Adipose tissue (tissue), 3 donors: ENCODE results near the gene NEK11. TPM values are rescaled to one million over a fixed set of nuclear protein-coding genes. Genes with fewer than 3 reads are reported as not detected.

ENCODE experiments used
- H3K27ac ChIP-seq: one replicate; pipeline ENCODE4 v1.5.1; 2013; ENCODE audit warnings: low read depth, low read length
- WGBS, 3 donors: extraction: QIAGEN DNeasy Blood & Tissue Kit; methylation state at CpG; one replicate each; pipeline ENCODE4 v1.1.7; 2013; 5-methylcytosine and 5-hydroxymethylcytosine counted together
- polyA plus RNA-seq, 3 donors: library from polyadenylated mRNA; stranded (reverse); fragments of 200-250 nt; gene quantifications; one replicate each; pipeline ENCODE4 v1.2.3, GENCODE V29; 2013
- donor health status: healthy with polysubstance abuse.
- donor health status: Bipolar disorder and iron deficiency.
- donor health status: healthy.

The NEK11 gene
- polyA plus RNA-seq, 3 donors = 1.8 to 3.3 (median 2.6) TPM

- WGBS, 3 donors = 45 to 87% (median 74%) methylated on average over 2 of the region's 2 CpGs
- no peak overlapping the region for H3K27ac ChIP-seq
These were observed 223.8 kb downstream of the NEK11 start for GRCh38 chr3:131250466-131250865.

GRCh38 chr3:131260525-131260924 lies 233.8 kb downstream of the NEK11 start:
- WGBS, 3 donors = 60 to 73% (median 69%) methylated on average over 3 of the region's 3 CpGs
- no peak overlapping the region for H3K27ac ChIP-seq

DNA sequence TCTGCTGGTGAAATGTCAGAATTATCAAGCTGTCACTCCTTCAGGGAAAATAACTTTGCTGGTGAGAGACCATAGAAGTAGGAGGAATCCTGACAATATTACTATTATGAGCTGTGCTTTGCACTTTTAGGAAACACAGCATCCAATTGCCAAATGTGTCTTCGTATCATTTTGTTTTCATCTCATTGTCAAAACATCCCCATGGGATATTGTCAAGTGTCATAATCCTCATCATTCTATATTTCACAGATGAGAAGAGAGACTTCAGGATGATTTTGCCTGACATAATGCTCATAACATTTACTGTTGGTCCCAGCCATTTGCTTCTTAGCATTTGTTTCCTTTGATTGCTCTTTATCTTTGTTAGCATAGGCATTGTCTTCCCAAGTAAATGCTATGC lies 234.4 kb downstream of the NEK11 start:
- WGBS, 3 donors = 72 to 93% (median 76%) methylated on average over 1 of the region's 1 CpG
- H3K27ac ChIP-seq = no peak overlapping the region

DNA sequence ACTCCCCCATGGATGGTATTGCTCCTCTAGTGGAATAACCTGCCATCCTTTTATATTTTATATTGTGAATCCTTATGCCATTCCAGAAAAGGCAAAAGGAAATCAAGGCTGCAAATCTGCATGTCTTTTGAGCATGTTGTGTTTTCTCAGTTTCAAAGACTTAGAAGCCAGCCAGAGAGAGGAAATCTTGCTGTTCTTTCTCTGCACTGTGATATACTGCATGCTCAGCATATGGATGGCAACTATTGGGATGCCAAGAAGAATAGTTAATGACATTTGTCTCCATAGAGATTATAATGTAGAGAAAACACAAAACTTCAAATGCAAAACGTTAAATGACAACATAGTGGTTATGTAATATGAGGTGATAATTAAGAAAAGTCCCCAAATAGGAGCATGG lies 248.9 kb downstream of the NEK11 start:
- 30 to 79% (median 32%) methylated on average over 1 of the region's 1 CpG for WGBS, 3 donors
- no peak overlapping the region for H3K27ac ChIP-seq

- no peak overlapping the region for H3K27ac ChIP-seq
- 93 to 97% (median 94%) methylated on average over 2 of the region's 2 CpGs for WGBS, 3 donors
These were observed 251.3 kb downstream of the NEK11 start for GRCh38 chr3:131277836-131278497.

DNA sequence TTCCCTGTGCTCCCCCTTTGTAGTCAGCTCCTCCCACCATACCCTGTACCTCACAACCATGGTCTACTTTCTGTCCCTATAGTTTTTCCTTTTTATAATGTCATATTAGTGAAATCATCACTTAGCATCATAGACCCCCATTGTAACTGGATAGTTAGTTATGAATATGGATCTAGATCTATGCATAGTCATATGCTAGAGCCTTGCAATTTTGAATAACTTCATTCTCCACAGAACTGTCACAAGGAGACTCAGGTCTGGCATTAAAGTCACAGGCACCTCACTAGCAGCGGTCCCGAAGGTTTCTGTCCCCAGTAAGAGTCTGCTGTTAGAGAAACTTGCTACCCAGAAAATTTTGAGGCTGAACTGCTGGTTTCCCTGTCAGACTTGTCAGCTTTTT lies 252.9 kb downstream of the NEK11 start:
- no peak overlapping the region for H3K27ac ChIP-seq
- 95 to 100% (median 96%) methylated on average over 2 of the region's 2 CpGs for whole genome bisulfite sequencing, 3 donors

GRCh38 chr3:131282379-131282778 lies 255.7 kb downstream of the NEK11 start:
- 65 to 74% (median 71%) methylated on average over 2 of the region's 2 CpGs for WGBS, 3 donors
- H3K27ac ChIP-seq = no peak overlapping the region

DNA sequence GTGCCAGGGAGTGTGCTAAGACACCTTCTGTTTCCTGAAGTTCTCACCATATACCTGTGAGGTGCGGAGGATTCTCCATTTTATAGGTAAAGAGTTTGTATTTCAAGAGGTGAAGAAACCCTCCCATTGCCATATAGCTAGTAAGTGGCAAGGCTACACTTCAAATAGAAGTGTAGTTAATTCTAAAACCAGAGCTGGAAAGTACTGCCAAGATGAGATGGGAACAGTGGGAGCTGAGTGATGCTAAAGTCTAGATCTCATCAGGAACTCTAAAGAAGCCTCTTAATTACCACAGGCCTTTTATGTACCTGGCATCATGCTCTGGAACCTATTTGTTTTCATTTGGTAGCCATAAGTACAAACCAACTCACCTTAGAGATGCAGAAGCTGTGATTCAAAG lies 256.3 kb downstream of the NEK11 start:
- H3K27ac ChIP-seq = no peak overlapping the region
- WGBS, 3 donors = 93 to 100% (median 95%) methylated on average over 1 of the region's 1 CpG

DNA sequence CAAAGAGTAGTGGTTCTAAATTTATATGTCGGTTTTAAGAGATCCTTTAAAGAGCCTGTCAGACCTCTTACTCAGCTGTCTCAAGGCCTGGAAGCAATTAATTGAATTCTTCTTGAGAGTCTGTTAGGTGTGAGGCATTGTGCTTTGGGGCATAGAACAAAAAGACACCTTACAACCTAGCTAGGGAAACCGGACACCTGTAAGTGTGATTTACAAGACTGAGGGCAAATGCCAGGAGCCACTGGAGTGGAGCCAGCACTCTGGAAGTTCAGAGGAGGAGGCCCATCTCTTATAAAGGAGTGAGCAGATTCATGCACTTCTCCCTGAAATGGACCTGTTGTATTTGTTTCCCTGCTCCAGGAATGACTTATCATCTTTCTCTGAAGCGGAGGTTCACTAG lies 257.2 kb downstream of the NEK11 start:
- H3K27ac ChIP-seq = no peak overlapping the region
- WGBS, 3 donors = 48 to 79% (median 79%) methylated on average over 3 of the region's 3 CpGs

- 85 to 100% (median 93%) methylated on average over 1 of the region's 1 CpG for WGBS, 3 donors
- H3K27ac ChIP-seq = no peak overlapping the region
These were observed 257.6 kb downstream of the NEK11 start for GRCh38 chr3:131284302-131284701.

DNA sequence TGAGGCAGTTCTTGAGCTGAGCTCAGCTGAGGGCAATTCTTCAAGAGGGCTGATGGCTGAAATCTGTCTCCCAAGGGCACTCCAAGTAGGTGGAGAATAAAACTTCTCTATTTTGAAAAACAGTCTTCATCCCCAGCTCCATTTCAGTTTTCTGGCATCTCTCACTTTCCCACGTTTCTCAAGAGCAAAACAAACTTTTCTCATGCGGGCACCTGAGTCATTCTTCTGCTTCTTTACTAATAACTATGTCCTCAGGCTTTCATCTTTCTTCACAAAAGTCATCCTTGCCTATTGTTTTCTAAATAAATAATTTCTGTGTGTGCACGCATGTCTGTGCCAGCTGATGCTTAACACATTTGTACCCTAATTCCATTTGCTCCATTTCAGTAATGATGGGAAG lies 258.8 kb downstream of the NEK11 start:
- no peak overlapping the region for H3K27ac ChIP-seq
- 85 to 88% (median 86%) methylated on average over 3 of the region's 3 CpGs for WGBS, 3 donors

GRCh38 chr3:131299836-131300235 lies 273.2 kb downstream of the NEK11 start:
- no peak overlapping the region for H3K27ac ChIP-seq
- WGBS, 3 donors = 96 to 100% (median 99%) methylated on average over 1 of the region's 1 CpG

- H3K27ac ChIP-seq = no peak overlapping the region
These were observed 277.2 kb downstream of the NEK11 start for GRCh38 chr3:131303848-131304247.

- 87 to 94% (median 90%) methylated on average over 5 of the region's 5 CpGs for WGBS, 3 donors
- H3K27ac ChIP-seq = no peak overlapping the region
These were observed 278.2 kb downstream of the NEK11 start for GRCh38 chr3:131304890-131305289.

DNA sequence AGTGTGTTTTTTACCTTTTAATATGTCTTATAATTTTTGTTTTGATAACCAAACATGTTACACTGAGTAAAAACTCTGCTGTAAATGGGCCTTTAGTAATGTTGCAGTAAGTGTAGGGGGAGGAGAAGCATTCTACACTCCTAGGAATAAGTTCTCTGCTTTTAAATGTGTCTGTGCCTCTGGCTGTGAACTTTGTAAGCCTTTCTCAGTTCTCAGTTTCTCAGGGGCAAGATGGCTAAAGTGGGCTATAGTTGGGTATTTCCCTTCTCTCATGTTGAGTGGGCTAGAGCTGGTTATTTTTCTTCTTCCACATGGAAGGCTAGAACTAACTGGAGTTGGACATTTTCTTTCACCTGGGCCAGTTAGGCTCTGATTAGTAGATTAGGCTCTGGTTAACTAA lies 279.6 kb downstream of the NEK11 start:
- H3K27ac ChIP-seq = no peak overlapping the region

- H3K27ac ChIP-seq = no peak overlapping the region
These were observed 287.6 kb downstream of the NEK11 start for GRCh38 chr3:131314318-131314717.

DNA sequence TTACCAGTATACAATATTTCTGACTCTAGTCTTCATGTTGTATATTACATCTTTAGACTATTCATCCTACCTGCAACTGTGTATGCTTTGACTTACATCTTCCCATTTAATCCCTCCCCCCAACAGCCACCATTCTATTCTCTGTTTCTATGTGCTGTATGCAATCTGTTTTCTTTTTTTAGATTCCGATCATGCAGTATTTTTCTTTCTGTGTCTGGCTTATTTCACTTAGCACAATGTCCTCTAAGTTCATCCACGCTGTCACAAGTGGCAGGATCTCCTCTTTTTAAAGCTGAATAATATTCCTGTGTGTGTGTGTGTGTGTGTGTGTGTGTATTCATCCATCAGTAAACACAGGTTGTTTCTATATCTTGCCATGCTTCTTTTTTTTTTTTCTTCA lies 288.5 kb downstream of the NEK11 start:
- no peak overlapping the region for H3K27ac ChIP-seq
- 88 to 94% (median 92%) methylated on average over 2 of the region's 2 CpGs for WGBS, 3 donors

- 85 to 100% (median 88%) methylated on average over 1 to 2 of the region's 2 CpGs for WGBS, 3 donors
- H3K27ac ChIP-seq = no peak overlapping the region
These were observed 291.0 kb downstream of the NEK11 start for GRCh38 chr3:131317667-131318066.

GRCh38 chr3:131323014-131323413 lies 296.3 kb downstream of the NEK11 start:
- WGBS, 3 donors = 78 to 85% (median 85%) methylated on average over 3 of the region's 3 CpGs

GRCh38 chr3:131323792-131324191 lies 297.1 kb downstream of the NEK11 start:
- H3K27ac ChIP-seq = no peak overlapping the region
- WGBS, 3 donors = 80 to 94% (median 88%) methylated on average over 2 of the region's 2 CpGs

More at GRCh38 chr3:131323014-131323413, 296.3 kb downstream of the NEK11 start:
- H3K27ac ChIP-seq = no peak overlapping the region

DNA sequence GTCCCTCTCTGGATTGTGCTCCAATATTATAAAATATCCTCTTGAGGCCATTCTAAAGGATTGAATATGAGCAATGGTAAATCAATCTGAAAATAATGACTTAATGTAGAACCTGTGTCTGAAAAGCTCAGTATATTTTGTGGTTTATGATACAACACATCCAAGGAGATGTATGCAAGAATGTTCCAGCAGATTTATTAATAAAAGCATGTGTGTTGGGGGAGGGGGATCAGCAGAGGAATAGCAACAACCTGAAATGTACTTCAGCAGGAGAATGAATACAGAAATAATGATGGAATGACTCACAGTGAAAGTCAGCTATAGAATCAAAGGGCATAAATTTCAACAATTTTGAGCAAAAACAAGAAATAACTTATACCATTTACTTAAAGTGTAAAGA lies 298.2 kb downstream of the NEK11 start:
- H3K27ac ChIP-seq = no peak overlapping the region
